Natural killer cell (primary cell): ENCODE measurements around the gene CLIP3. TPM values are rescaled to one million over a fixed set of nuclear protein-coding genes. Genes with fewer than 3 reads are reported as not detected.
A peak's percentile ranks its signal among the peaks of the same experiment; 100 is the strongest.

Experiments
- ATAC-seq, 3 donors: fragments of 150-1000 bp in 2 of 3; fragments of 200-7000 bp in 1 of 3; cut with Tn5 transposase; 1 replicate in 1 of 3; 2 replicates in 2 of 3; pipeline ENCODE4 v1.10.0; 2021; ENCODE audit warnings: mild to moderate bottlenecking in 2 of 3, moderate library complexity in 2 of 3
- DNase-seq, 2 donors: peaks; one replicate each; pipeline versions ENCODE4 v3.0.0 to v3.0.0-alpha.2; 2013 to 2021; ENCODE audit warnings: mixed read lengths in 1 of 2
- H3K27ac ChIP-seq: one replicate; pipeline ENCODE4 v1.5.1; 2013; ENCODE audit warnings: mild to moderate bottlenecking, low read length
- H3K27me3 ChIP-seq: one replicate; pipeline ENCODE4 v1.6.1; 2013; ENCODE audit warnings: low read length; ENCODE audit not compliant: control insufficient read depth, insufficient read depth
- H3K36me3 ChIP-seq: one replicate; pipeline ENCODE4 v1.6.1; 2013; ENCODE audit warnings: low read length; ENCODE audit not compliant: control insufficient read depth, insufficient read depth
- H3K4me1 ChIP-seq: one replicate; pipeline ENCODE4 v1.6.1; 2013; ENCODE audit warnings: low read length; ENCODE audit not compliant: control insufficient read depth, insufficient read depth
- H3K4me3 ChIP-seq: one replicate; pipeline ENCODE4 v1.5.1; 2013; ENCODE audit warnings: low read length
- H3K9me3 ChIP-seq: one replicate; pipeline ENCODE4 v1.6.1; 2013; ENCODE audit warnings: low read length; ENCODE audit not compliant: control insufficient read depth, insufficient read depth
- H3K27ac Mint-ChIP-seq, 2 donors: one replicate each; pipeline ENCODE4 v1.8.0; 2022; ENCODE audit warnings: mild to moderate bottlenecking in 2 of 2, mixed read lengths in 2 of 2, moderate library complexity in 1 of 2
- H3K27me3 Mint-ChIP-seq, 2 donors: one replicate each; pipeline ENCODE4 v1.8.0; 2022; ENCODE audit warnings: low read depth in 2 of 2, mixed read lengths in 2 of 2
- H3K36me3 Mint-ChIP-seq: one replicate; pipeline ENCODE4 v1.8.0; 2022; ENCODE audit warnings: mixed read lengths
- H3K4me1 Mint-ChIP-seq, 2 donors: one replicate each; pipeline ENCODE4 v1.8.0; 2022; ENCODE audit warnings: mixed read lengths in 2 of 2
- H3K4me3 Mint-ChIP-seq: one replicate; pipeline ENCODE4 v1.8.0; 2022; ENCODE audit warnings: mild to moderate bottlenecking, moderate library complexity, mixed read lengths
- H3K9me3 Mint-ChIP-seq, 2 donors: one replicate each; pipeline ENCODE4 v1.8.0; 2022; ENCODE audit warnings: mixed read lengths in 2 of 2
- WGBS: methylation state at CpG from one replicate; pipeline ENCODE4 v1.1.7; 2013; ENCODE audit warnings: missing lambda C conversion rate; ENCODE audit not compliant: insufficient coverage; 5-methylcytosine and 5-hydroxymethylcytosine counted together
- intact Hi-C: fragments of 100-400 bp; cut with micrococcal nuclease; formaldehyde crosslinking; loops from one replicate; pipeline ENCODE4 v1.14.2; 2022
- total RNA-seq, 4 donors: library from RNA; stranded (reverse); fragments of 120-200 nt in 1 of 4; gene quantifications; one replicate each; pipeline versions ENCODE4 v1.2.3 to v1.2.4, GENCODE V29; 2013 to 2022
- TF ChIP-seq, protein P1 (sequence below): fragments of 200-600 bp; IDR thresholded peaks from one replicate; pipeline ENCODE4 v1.8.0; 2022; ENCODE audit warnings: antibody characterized with exemption

Gene CLIP3
- total RNA-seq, 3 donors from 2014 or later (not counting 1 experiment from before 2014, with no cell fraction given) = 0.33 to 2.1 (median 1.3) TPM

DNA sequence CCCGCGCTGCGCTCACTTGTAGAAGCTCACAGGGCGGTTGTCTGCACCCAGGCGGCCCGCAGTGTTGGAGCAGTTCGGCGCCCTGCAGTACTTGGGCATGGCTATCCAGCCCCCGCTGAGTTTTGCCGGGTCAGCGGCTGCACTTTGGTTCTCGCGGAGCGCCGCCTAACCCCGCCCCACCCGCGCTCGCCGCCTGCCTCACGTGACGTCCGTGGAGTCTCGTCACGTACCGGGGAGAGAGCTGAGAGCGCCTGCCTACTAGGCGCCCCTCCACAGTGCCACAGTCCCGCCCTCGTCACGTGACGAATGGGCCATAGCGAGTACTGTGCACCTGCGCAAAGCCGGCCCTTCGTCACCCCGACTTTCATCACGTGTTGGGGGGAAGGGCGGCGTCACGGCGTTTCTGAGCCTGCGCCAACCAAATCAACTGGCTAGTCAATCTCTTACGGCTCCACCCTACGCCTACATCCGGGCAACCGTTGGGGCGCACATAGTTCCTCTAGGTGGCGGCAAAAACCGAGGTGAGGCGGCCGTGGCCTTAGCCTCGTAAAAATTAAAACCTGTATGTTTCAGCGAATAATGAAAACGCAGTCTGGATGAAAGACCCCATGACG lies 21.6 kb upstream of the CLIP3 start, which contains the start of gene THAP8:
TSS of gene THAP8 (minus strand) at position 167 of the 614 bp plus-strand sequence. CDS start at position 99, 68 bp downstream.
- H3K27ac Mint-ChIP-seq = peak within 1 kb of the TSS; percentile 93 to 94
- TF ChIP-seq, protein P1, sequence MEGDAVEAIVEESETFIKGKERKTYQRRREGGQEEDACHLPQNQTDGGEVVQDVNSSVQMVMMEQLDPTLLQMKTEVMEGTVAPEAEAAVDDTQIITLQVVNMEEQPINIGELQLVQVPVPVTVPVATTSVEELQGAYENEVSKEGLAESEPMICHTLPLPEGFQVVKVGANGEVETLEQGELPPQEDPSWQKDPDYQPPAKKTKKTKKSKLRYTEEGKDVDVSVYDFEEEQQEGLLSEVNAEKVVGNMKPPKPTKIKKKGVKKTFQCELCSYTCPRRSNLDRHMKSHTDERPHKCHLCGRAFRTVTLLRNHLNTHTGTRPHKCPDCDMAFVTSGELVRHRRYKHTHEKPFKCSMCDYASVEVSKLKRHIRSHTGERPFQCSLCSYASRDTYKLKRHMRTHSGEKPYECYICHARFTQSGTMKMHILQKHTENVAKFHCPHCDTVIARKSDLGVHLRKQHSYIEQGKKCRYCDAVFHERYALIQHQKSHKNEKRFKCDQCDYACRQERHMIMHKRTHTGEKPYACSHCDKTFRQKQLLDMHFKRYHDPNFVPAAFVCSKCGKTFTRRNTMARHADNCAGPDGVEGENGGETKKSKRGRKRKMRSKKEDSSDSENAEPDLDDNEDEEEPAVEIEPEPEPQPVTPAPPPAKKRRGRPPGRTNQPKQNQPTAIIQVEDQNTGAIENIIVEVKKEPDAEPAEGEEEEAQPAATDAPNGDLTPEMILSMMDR = peak; percentile 66
- 0% methylated on average over 56 of the region's 56 CpGs for WGBS
- Histone ChIP-seq H3K9me3 (no peaks in the 10 kb centered on the region), H3K27ac (peak within 1 kb of the TSS; percentile 90), H3K36me3 (no peaks in the 10 kb centered on the region), H3K27me3 (no peaks in the 10 kb centered on the region), H3K4me1 (peaks cover 18% of the 10 kb centered on the region), H3K4me3 (peak within 1 kb of the TSS; percentile 85)
- no peaks in the 10 kb centered on the region for H3K36me3 Mint-ChIP-seq
- H3K27me3 Mint-ChIP-seq = no peaks in the 10 kb centered on the region
- intact Hi-C loops = loop anchor here (1.0 to 5.0 kb wide), 6 partner anchors 40 to 160 kb away; partner anchors contain the start of genes ALKBH6, SDHAF1, TBCB and ZNF565
- no peaks in the 10 kb centered on the region for H3K9me3 Mint-ChIP-seq
- peak within 1 kb of the TSS; percentile 98 for H3K4me3 Mint-ChIP-seq
- ATAC-seq (peak; percentile 83 to 94 (median 84)), DNase-seq (peak; percentile 99 to 100)
- peaks cover 26 to 29% of the 10 kb centered on the region in 2 donors for H3K4me1 Mint-ChIP-seq

DNA sequence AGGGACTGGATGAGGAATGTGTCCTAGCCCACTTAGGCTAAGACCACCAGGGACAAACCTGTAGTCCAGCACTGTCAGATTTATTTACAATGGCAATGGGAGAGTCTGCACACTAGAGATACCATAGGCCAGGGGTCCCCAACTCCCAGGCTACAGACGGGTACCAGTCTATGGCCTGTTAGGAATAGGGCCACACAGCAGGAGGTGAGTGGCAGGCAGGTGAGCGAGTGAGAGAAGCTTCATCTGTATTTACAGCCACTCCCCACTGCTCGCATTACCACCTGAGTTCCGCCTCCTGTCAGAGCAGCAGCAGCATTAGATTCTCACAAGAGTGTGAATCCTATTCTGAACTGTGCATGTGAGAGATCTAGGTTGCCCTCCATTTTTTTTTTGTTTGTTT lies 19.0 kb upstream of the CLIP3 start:
- H3K4me3 Mint-ChIP-seq = peak overlapping the region; percentile 10
- Histone ChIP-seq H3K4me3 (no peak overlapping the region), H3K36me3 (no peaks in the 10 kb centered on the region), H3K4me1 (peaks cover 18% of the 10 kb centered on the region), H3K27me3 (no peaks in the 10 kb centered on the region), H3K27ac (no peak overlapping the region), H3K9me3 (no peaks in the 10 kb centered on the region)
- ATAC-seq (no peak), DNase-seq (no peak)
- H3K27me3 Mint-ChIP-seq = no peaks in the 10 kb centered on the region
- TF ChIP-seq, protein P1 = no peak
- 93% methylated on average over 4 of the region's 4 CpGs for WGBS
- H3K36me3 Mint-ChIP-seq = no peaks in the 10 kb centered on the region
- H3K9me3 Mint-ChIP-seq = no peaks in the 10 kb centered on the region
- peak overlapping the region in 1 of 2 donors; percentile 66 for H3K27ac Mint-ChIP-seq
- intact Hi-C loops = loop anchor here (5.0 kb wide), 1 partner anchor 54 kb away; the partner anchor contains the start of gene SDHAF1
- H3K4me1 Mint-ChIP-seq = peaks cover 26 to 29% of the 10 kb centered on the region in 2 donors

- Histone ChIP-seq H3K36me3 (no peaks in the 10 kb centered on the region), H3K9me3 (no peaks in the 10 kb centered on the region), H3K4me3 (no peak overlapping the region), H3K4me1 (peaks cover 18% of the 10 kb centered on the region), H3K27ac (no peak overlapping the region), H3K27me3 (no peaks in the 10 kb centered on the region)
- Mint-ChIP-seq H3K9me3 (no peaks in the 10 kb centered on the region), H3K27me3 (no peaks in the 10 kb centered on the region), H3K36me3 (no peaks in the 10 kb centered on the region), H3K4me1 (peaks cover 26 to 27% of the 10 kb centered on the region in 2 donors), H3K27ac (peak overlapping the region in 1 of 2 donors; percentile 66), H3K4me3 (peak overlapping the region; percentile 14)
- intact Hi-C loops = loop anchor here (5.0 kb wide), 1 partner anchor 54 kb away; the partner anchor contains the start of gene SDHAF1
- no peak for DNase-seq
- TF ChIP-seq, protein P1 = no peak
- WGBS = 82% methylated on average over 3 of the region's 3 CpGs
- no peak for ATAC-seq
Measured at GRCh38 chr19:36051236-36051635, 18.6 kb upstream of the CLIP3 start.
